Gastroesophageal sphincter (tissue), 3 donors: ENCODE measurements around the gene ATP2C2.

Experiments used
- CTCF ChIP-seq, 4 experiments: fragments of 200-600 bp in 2 of 4; fragments of 450-650 bp in 2 of 4; sonication (generic) in 1 of 4; IDR thresholded peaks; one replicate each; pipeline ENCODE4 v1.5.1; 2017 to 2019; ENCODE audit warnings: antibody characterized with exemption in 4 of 4, mild to moderate bottlenecking in 2 of 4, moderate library complexity in 2 of 4
- EP300 ChIP-seq: sonication (generic); formaldehyde crosslinking; IDR thresholded peaks from one replicate; pipeline ENCODE4 v1.6.1; 2017; ENCODE audit warnings: antibody characterized with exemption, mild to moderate bottlenecking
- POLR2A ChIP-seq, 2 donors: fragments of 450-650 bp; IDR thresholded peaks; one replicate each; pipeline ENCODE4 v1.6.1; 2017; ENCODE audit warnings: antibody characterized with exemption in 2 of 2, mild to moderate bottlenecking in 2 of 2, moderate library complexity in 1 of 2
- POLR2AphosphoS5 ChIP-seq: sonication (generic); formaldehyde crosslinking; IDR thresholded peaks from one replicate; pipeline ENCODE4 v1.6.1; 2017; ENCODE audit warnings: antibody characterized with exemption

- no peak for TF ChIP-seq CTCF (IDR thresholded peaks at IDR 0.05)
- no peak for TF ChIP-seq POLR2A (IDR thresholded peaks at IDR 0.05)
- TF ChIP-seq POLR2AphosphoS5: no peak
- TF ChIP-seq EP300: no peak
These were observed 143.5 kb downstream of the ATP2C2 start for GRCh38 chr16:84511831-84512230.
